HCT116 (cell line): Measurements from ENCODE around the gene ITPK1. TPM values are rescaled to one million over a fixed set of nuclear protein-coding genes. Genes with fewer than 3 reads are reported as not detected.

Experiments used
- ATAC-seq: fragments of 200-7000 bp; cut with Tn5 transposase; 2 replicates; pipeline ENCODE4 v1.9.1; 2020; ENCODE audit warnings: mild to moderate bottlenecking, moderate library complexity
- BruUV-seq: library from RNA; stranded (reverse); fragments of 400-500 nt; replicated peaks from 2 replicates; lab custom pipeline; 2021; lab: Mats Ljungman, UMichigan
- CTCF ChIA-PET: fragments of 300-600 bp; sonication (Branson Sonifier 250); formaldehyde crosslinking; loops from one replicate; lab custom pipeline; 2021; ENCODE audit warnings: antibody characterized with exemption; lab: Charles Lee
- POLR2A ChIA-PET: fragments of 300-600, 350-600 bp; sonication (Branson Sonifier 250); formaldehyde crosslinking; loops from one replicate; lab custom pipeline; 2021; ENCODE audit warnings: antibody characterized with exemption; lab: Charles Lee
- RAD21 ChIA-PET, 2 experiments: fragments of 300-600 bp; sonication (Branson Sonifier 250); formaldehyde crosslinking; loops; one replicate each; lab custom pipeline; 2023; ENCODE audit warnings: low total read pairs in 2 of 2; ENCODE audit not compliant: uncharacterized antibody in 2 of 2, unreplicated experiment in 2 of 2, low non-redundant PET in 1 of 2; lab: Charles Lee
- DNase-seq: peaks from one replicate; pipeline ENCODE4 v3.0.0-alpha.2; 2010; ENCODE audit warnings: low read depth, low spot score
- H2AFZ ChIP-seq: fragments of 200-600 bp; shearing (Covaris generic), sonication (generic); 2 replicates; pipeline ENCODE4 v1.6.1; 2017; ENCODE audit warnings: low read depth, mixed run types, mixed read lengths, antibody characterized with exemption, low read length; ENCODE audit not compliant: poor library complexity, severe bottlenecking
- H3K27ac ChIP-seq: 2 replicates; pipeline ENCODE4 v1.5.1; 2012; ENCODE audit warnings: low read depth, low read length
- H3K27me3 ChIP-seq: fragments of 200-600 bp; sonication (generic); 2 replicates; pipeline ENCODE4 v1.6.1; 2016; ENCODE audit warnings: mixed run types, low read length, mixed read lengths; ENCODE audit not compliant: insufficient read depth
- H3K36me3 ChIP-seq, 2 experiments: fragments of 200-500 bp in 1 of 2; fragments of 200-600 bp in 1 of 2; sonication (Bioruptor generic) in 1 of 2; sonication (generic) in 1 of 2; 2 replicates each; pipeline versions ENCODE4 v1.5.1 to v1.6.1; 2014 to 2016; ENCODE audit warnings: low read length in 2 of 2, inconsistent platforms in 1 of 2, mixed read lengths in 1 of 2, mixed run types in 1 of 2; ENCODE audit not compliant: insufficient read depth in 2 of 2, control insufficient read depth in 1 of 2
- H3K4me1 ChIP-seq, 2 experiments: fragments of 200-600 bp in 1 of 2; sonication (generic) in 1 of 2; 2 replicates each; pipeline versions ENCODE4 v1.5.1 to v1.6.1; 2012 to 2017; ENCODE audit warnings: low read length in 2 of 2, inconsistent platforms in 1 of 2, mild to moderate bottlenecking in 1 of 2, mixed read lengths in 1 of 2, mixed run types in 1 of 2, moderate library complexity in 1 of 2; ENCODE audit not compliant: insufficient read depth in 2 of 2, control insufficient read depth in 1 of 2
- H3K4me2 ChIP-seq: fragments of 200-600 bp; sonication (generic); 2 replicates; pipeline ENCODE4 v1.6.1; 2017; ENCODE audit warnings: mixed run types, low read length, mixed read lengths
- H3K4me3 ChIP-seq, 2 experiments: fragments of 200-600 bp in 1 of 2; sonication (generic) in 1 of 2; replicated peaks in 1 of 2; 2 replicates each; pipeline ENCODE4 v1.5.1; 2011 to 2016; ENCODE audit warnings: low read length in 2 of 2, control low read depth in 1 of 2, low read depth in 1 of 2, mild to moderate bottlenecking in 1 of 2, mixed read lengths in 1 of 2, mixed run types in 1 of 2
- H3K79me2 ChIP-seq: fragments of 200-600 bp; sonication (generic); 2 replicates; pipeline ENCODE4 v1.6.1; 2017; ENCODE audit warnings: mild to moderate bottlenecking, mixed run types, low read length, moderate library complexity, mixed read lengths; ENCODE audit not compliant: insufficient read depth
- H3K9ac ChIP-seq: fragments of 200-600 bp; sonication (generic); 2 replicates; pipeline ENCODE4 v1.6.1; 2016; ENCODE audit warnings: low read length, mixed read lengths
- H3K9me2 ChIP-seq: fragments of 200-600 bp; sonication (generic), shearing (Covaris generic); 2 replicates; pipeline ENCODE4 v1.6.1; 2017; ENCODE audit warnings: mixed run types, mild to moderate bottlenecking, moderate library complexity; ENCODE audit not compliant: insufficient read depth
- H3K9me3 ChIP-seq, 2 experiments: fragments of 200-500 bp in 1 of 2; fragments of 200-600 bp in 1 of 2; sonication (Bioruptor generic) in 1 of 2; sonication (generic) in 1 of 2; 2 replicates each; pipeline ENCODE4 v1.6.1; 2014 to 2017; ENCODE audit warnings: low read length in 2 of 2, mixed read lengths in 2 of 2, inconsistent platforms in 1 of 2, low read depth in 1 of 2, mild to moderate bottlenecking in 1 of 2, mixed run types in 1 of 2, moderate library complexity in 1 of 2; ENCODE audit not compliant: control insufficient read depth in 1 of 2, insufficient read depth in 1 of 2
- H4K20me1 ChIP-seq: fragments of 200-600 bp; sonication (generic), shearing (Covaris generic); 2 replicates; pipeline ENCODE4 v1.6.1; 2017; ENCODE audit warnings: mixed run types, mild to moderate bottlenecking, moderate library complexity; ENCODE audit not compliant: insufficient read depth
- ELF1 ChIP-seq: IDR thresholded peaks from 2 replicates; pipeline ENCODE4 v1.6.1; 2012; ENCODE audit warnings: low read depth, borderline replicate concordance
- EZH2phosphoT487 ChIP-seq: fragments of 200-600 bp; IDR thresholded peaks from 2 replicates; pipeline ENCODE4 v1.6.1; 2018; ENCODE audit warnings: antibody characterized with exemption, borderline replicate concordance
- FOSL1 ChIP-seq: IDR thresholded peaks from 2 replicates; pipeline ENCODE4 v1.6.1; 2012; ENCODE audit warnings: low read depth
- POLR2AphosphoS5 ChIP-seq: IDR thresholded peaks from 2 replicates; pipeline ENCODE4 v1.6.1; 2011; ENCODE audit warnings: mild to moderate bottlenecking, low read depth, low read length, moderate library complexity
- RAD21 ChIP-seq: IDR thresholded peaks from 2 replicates; pipeline ENCODE4 v1.6.1; 2012; ENCODE audit warnings: low read depth, mild to moderate bottlenecking
- SIN3A ChIP-seq: IDR thresholded peaks from 2 replicates; pipeline ENCODE4 v1.6.1; 2012; ENCODE audit warnings: low read depth
- SP1 ChIP-seq: IDR thresholded peaks from 2 replicates; pipeline ENCODE4 v1.6.1; 2012; ENCODE audit warnings: low read depth
- SRF ChIP-seq: IDR thresholded peaks from 2 replicates; pipeline ENCODE4 v1.6.1; 2012; ENCODE audit warnings: low read depth
- TCF7L2 ChIP-seq: IDR thresholded peaks from 2 replicates; pipeline ENCODE4 v1.7.0; 2011; ENCODE audit warnings: borderline replicate concordance, inconsistent platforms; ENCODE audit not compliant: insufficient read depth, insufficient read length; ENCODE audit errors: extremely low read depth
- YY1 ChIP-seq: IDR thresholded peaks from 2 replicates; pipeline ENCODE4 v1.6.1; 2011; ENCODE audit warnings: low read length, low read depth, moderate library complexity, mild to moderate bottlenecking; ENCODE audit not compliant: insufficient replicate concordance; ENCODE audit errors: extremely low read depth
- ZBTB33 ChIP-seq: IDR thresholded peaks from 2 replicates; pipeline ENCODE4 v1.6.1; 2011; ENCODE audit warnings: mild to moderate bottlenecking, low read length, moderate library complexity; ENCODE audit not compliant: insufficient replicate concordance; ENCODE audit errors: extremely low read depth
- ZFX ChIP-seq: fragments of 450-650 bp; IDR thresholded peaks from 2 replicates; pipeline ENCODE4 v1.6.1; 2017
- ZNF274 ChIP-seq: fragments of 200-500 bp; sonication (Bioruptor generic); IDR thresholded peaks from 2 replicates; pipeline ENCODE4 v1.6.1; 2014; ENCODE audit warnings: mild to moderate bottlenecking, low read depth, low read length, inconsistent platforms
- intact Hi-C: fragments of 100-400 bp; cut with micrococcal nuclease; formaldehyde crosslinking; loops from 2 replicates; pipeline ENCODE4 v1.10.0; 2022
- total RNA-seq: library from RNA; stranded (reverse); gene quantifications from one replicate; pipeline ENCODE4 v1.2.1, GENCODE V29; 2021; ENCODE audit not compliant: unreplicated experiment
- TF ChIP-seq, protein P1 (sequence below): IDR thresholded peaks from 2 replicates; pipeline ENCODE4 v1.6.1; 2012
- TF ChIP-seq, protein P2 (sequence below), 3 experiments: fragments of 200-600 bp in 1 of 3; sonication (generic) in 1 of 3; IDR thresholded peaks in 2 of 3; conservative IDR thresholded peaks in 1 of 3; 2 replicates each; pipeline ENCODE4 v1.5.1; 2012 to 2017; ENCODE audit warnings: low read depth in 2 of 3, low read length in 2 of 3, antibody characterized with exemption in 1 of 3, borderline replicate concordance in 1 of 3, control low read depth in 1 of 3, mild to moderate bottlenecking in 1 of 3, mixed read lengths in 1 of 3, mixed run types in 1 of 3, moderate library complexity in 1 of 3; ENCODE audit not compliant: insufficient read depth in 1 of 3

The ITPK1 gene
- total RNA-seq, 1 experiment from 2014 or later: 70.2 TPM

DNA sequence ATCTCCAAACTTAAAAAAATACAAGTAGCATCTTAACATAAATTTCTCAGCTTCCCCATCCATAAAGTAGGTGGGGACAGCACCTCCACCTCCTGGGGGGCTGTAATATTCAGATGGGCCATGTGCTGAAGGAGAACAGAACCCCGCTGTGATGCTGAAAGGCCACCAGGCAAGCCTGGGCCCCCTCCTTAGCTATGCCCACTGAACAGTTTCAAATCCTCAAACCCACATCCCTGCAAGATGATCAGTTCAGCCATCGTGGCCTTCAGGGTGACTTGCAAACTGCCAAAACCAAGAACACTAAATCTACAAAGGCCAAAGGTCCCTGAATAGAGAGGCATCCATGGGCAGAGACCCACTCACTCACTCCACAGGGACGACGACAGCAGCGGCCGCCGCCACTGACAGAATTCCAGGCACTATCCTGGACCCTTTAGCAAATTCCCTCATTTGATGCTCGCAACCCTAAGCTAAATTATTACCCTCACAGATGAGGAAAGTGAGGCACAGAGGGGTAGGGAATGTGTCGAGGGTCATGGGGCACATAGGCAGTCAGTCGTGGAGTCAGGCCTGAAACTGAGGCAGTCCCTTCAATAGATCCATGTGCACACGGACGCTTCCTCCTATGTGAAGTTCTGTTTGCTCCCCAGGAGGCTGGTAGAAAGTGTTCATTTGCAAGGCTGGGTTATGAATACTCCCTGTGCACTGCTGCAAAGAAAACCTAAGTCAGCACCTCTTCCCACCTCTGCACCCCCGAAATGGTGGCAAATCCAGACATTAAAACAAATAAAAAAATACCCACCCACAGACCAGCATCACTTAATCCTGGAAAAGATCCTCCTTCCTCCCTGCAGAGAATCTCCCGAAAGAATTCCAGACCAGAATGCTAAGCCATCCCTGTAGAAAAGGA lies 5.9 kb downstream of the ITPK1 start:
- H3K9ac ChIP-seq: no peak overlapping the region
- ChIA-PET RAD21 (no interaction called here), POLR2A (no interaction called here)
- no peak overlapping the region for H3K4me2 ChIP-seq
- TF ChIP-seq SIN3A (no peak), ZNF274 (no peak), SP1 (no peak)
- TF ChIP-seq, all 23 proteins: peak for 0
- no TSS peak for BruUV-seq
- H3K4me1 ChIP-seq: peaks cover 22 to 45% of the 10 kb centered on the region in 2 experiments
- H3K79me2 ChIP-seq: peaks cover 80% of the 10 kb centered on the region
- no peak overlapping the region for H2AFZ ChIP-seq
- DNase-seq: no peak
- intact Hi-C loops: loop anchor here (5.0 to 10.0 kb wide), 2 partner anchors 97 to 505 kb away; partner anchors contain the start of genes GON7 and UBR7
- H4K20me1 ChIP-seq: peaks cover 3% of the 10 kb centered on the region; the same call in 1 of the 2 replicates
- H3K27ac ChIP-seq: no peak overlapping the region
- H3K9me2 ChIP-seq: no peaks in the 10 kb centered on the region
- H3K36me3 ChIP-seq: no peaks in the 10 kb centered on the region; a peak in 1 of 4 replicates
- H3K27me3 ChIP-seq: no peaks in the 10 kb centered on the region
- H3K9me3 ChIP-seq: no peaks in the 10 kb centered on the region
- no peak for ATAC-seq
- CTCF ChIA-PET: no interaction called here
- no peak overlapping the region for H3K4me3 ChIP-seq

GRCh38 chr14:93108105-93108504 lies 7.6 kb downstream of the ITPK1 start:
- no peak for ATAC-seq
- intact Hi-C loops: no loop called here
- H3K9me3 ChIP-seq: no peaks in the 10 kb centered on the region
- peaks cover 27 to 47% of the 10 kb centered on the region in 2 experiments for H3K4me1 ChIP-seq
- BruUV-seq: no TSS peak
- DNase-seq: no peak
- H4K20me1 ChIP-seq: peaks cover 2% of the 10 kb centered on the region; the same call in 1 of the 2 replicates
- no peaks in the 10 kb centered on the region for H3K9me2 ChIP-seq
- H3K9ac ChIP-seq: no peak overlapping the region
- no peak overlapping the region for H3K4me3 ChIP-seq
- RAD21 ChIA-PET: interaction anchor here in 1 of 2 experiments (0.5 kb wide), 1 partner anchor 31 kb away, joined by 4 read pairs; no protein-coding TSS in a partner anchor
- H3K36me3 ChIP-seq: no peaks in the 10 kb centered on the region; a peak in 1 of 4 replicates
- CTCF ChIA-PET: no interaction called here
- no peak overlapping the region for H3K27ac ChIP-seq
- POLR2A ChIA-PET: no interaction called here
- no peaks in the 10 kb centered on the region for H3K27me3 ChIP-seq
- H2AFZ ChIP-seq: no peak overlapping the region
- H3K79me2 ChIP-seq: peaks cover 83% of the 10 kb centered on the region
- no peak overlapping the region for H3K4me2 ChIP-seq
- TF ChIP-seq TCF7L2: no peak
- TF ChIP-seq, protein P1, sequence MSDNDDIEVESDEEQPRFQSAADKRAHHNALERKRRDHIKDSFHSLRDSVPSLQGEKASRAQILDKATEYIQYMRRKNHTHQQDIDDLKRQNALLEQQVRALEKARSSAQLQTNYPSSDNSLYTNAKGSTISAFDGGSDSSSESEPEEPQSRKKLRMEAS: no peak
- TF ChIP-seq ELF1: no peak
- TF ChIP-seq EZH2phosphoT487: no peak
- TF ChIP-seq YY1: no peak
- no peak for TF ChIP-seq POLR2AphosphoS5
- TF ChIP-seq, protein P2, sequence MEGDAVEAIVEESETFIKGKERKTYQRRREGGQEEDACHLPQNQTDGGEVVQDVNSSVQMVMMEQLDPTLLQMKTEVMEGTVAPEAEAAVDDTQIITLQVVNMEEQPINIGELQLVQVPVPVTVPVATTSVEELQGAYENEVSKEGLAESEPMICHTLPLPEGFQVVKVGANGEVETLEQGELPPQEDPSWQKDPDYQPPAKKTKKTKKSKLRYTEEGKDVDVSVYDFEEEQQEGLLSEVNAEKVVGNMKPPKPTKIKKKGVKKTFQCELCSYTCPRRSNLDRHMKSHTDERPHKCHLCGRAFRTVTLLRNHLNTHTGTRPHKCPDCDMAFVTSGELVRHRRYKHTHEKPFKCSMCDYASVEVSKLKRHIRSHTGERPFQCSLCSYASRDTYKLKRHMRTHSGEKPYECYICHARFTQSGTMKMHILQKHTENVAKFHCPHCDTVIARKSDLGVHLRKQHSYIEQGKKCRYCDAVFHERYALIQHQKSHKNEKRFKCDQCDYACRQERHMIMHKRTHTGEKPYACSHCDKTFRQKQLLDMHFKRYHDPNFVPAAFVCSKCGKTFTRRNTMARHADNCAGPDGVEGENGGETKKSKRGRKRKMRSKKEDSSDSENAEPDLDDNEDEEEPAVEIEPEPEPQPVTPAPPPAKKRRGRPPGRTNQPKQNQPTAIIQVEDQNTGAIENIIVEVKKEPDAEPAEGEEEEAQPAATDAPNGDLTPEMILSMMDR (IDR thresholded peaks at IDR 0.05 in 2 of 3, conservative IDR thresholded peaks at IDR 0.05 in 1 of 3; ENCODE audit: borderline replicate concordance in 1 of 3, insufficient read depth in 1 of 3, low read depth in 2 of 3, low read length in 2 of 3): no peak
- TF ChIP-seq SRF: no peak
- no peak for TF ChIP-seq ZBTB33
- no peak for TF ChIP-seq RAD21
- TF ChIP-seq FOSL1: no peak
- TF ChIP-seq ZFX: no peak
